Body of pancreas (tissue), 4 donors: ENCODE data around the gene OR52E2.

ENCODE experiments used
- CTCF ChIP-seq, 7 experiments: fragments of 450-650 bp in 4 of 7; fragments of 200-600 bp in 3 of 7; sonication (generic) in 3 of 7; IDR thresholded peaks; one replicate each; pipeline ENCODE4 v1.5.1; 2016 to 2019; ENCODE audit warnings: antibody characterized with exemption in 7 of 7
- POLR2A ChIP-seq, 3 donors: fragments of 450-650 bp; IDR thresholded peaks; one replicate each; pipeline ENCODE4 v1.6.1; 2016; ENCODE audit warnings: antibody characterized with exemption in 3 of 3, mild to moderate bottlenecking in 2 of 3

DNA sequence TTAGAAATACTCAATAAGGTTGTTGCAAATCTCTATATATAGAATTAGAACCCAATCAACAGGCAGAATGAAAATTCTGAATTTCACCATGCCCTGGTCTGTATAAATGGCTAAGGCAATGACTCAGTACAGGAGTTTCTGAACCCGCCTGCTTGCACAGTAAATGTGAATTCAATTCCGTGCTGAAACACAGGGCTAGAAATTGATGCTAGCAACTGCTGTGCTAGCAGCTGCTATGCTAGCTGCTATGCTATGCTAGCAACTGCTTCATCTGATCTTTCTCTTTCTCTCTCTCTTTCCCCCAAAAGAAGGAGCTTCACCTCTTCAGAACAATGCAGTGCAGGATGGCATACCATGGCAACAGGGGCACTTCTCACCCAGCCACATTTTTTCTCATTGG is 22.8 kb downstream of the OR52E2 start:
- TF ChIP-seq CTCF (IDR thresholded peaks at IDR 0.05) (no peak), POLR2A (IDR thresholded peaks at IDR 0.05) (no peak)
